LNCAP (cell line): ENCODE results near the gene LRP10.

Experiments used
- TF ChIP-seq, protein P1 (sequence below): fragments of 450-650 bp; IDR thresholded peaks from 2 replicates; pipeline ENCODE4 v1.5.1; 2017; ENCODE audit warnings: mild to moderate bottlenecking

LRP10 gene

DNA sequence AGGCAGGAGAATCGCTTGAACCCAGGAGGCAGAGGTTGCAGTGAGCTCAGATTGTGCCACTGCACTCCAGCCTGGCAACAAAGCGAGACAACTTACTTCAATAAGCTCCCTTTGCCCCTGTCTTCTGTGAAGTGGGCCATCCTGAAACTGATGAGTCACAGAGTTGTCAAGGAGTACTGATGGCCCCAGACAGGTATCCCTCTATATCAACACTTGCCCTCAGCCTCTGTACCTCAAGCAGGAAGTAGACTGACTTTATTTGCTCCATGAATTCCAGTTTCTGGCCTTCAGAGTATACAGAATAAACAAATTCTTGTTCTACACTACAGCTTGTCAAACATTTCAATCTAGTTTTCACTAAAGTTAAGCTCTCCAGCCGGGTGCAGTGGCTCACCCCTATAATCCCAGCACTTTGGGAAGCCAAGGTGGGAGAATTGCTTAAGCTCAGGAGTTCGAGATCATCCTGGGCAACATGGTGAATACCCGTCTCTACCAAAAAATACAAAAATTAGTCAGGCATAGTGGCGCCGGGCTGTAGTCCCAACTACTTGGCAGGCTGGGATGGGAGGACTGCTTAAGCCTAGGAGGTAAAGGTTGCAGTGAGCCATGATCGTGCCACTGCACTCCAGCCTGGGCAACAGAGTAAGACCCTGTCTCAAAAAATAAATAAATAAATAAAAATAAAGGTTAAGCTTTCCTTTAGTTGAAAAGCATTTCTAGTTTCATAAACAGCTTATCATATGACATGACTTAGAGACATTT, 16.4 kb upstream of the LRP10 start:
- TF ChIP-seq, protein P1, sequence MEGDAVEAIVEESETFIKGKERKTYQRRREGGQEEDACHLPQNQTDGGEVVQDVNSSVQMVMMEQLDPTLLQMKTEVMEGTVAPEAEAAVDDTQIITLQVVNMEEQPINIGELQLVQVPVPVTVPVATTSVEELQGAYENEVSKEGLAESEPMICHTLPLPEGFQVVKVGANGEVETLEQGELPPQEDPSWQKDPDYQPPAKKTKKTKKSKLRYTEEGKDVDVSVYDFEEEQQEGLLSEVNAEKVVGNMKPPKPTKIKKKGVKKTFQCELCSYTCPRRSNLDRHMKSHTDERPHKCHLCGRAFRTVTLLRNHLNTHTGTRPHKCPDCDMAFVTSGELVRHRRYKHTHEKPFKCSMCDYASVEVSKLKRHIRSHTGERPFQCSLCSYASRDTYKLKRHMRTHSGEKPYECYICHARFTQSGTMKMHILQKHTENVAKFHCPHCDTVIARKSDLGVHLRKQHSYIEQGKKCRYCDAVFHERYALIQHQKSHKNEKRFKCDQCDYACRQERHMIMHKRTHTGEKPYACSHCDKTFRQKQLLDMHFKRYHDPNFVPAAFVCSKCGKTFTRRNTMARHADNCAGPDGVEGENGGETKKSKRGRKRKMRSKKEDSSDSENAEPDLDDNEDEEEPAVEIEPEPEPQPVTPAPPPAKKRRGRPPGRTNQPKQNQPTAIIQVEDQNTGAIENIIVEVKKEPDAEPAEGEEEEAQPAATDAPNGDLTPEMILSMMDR: no peak

DNA sequence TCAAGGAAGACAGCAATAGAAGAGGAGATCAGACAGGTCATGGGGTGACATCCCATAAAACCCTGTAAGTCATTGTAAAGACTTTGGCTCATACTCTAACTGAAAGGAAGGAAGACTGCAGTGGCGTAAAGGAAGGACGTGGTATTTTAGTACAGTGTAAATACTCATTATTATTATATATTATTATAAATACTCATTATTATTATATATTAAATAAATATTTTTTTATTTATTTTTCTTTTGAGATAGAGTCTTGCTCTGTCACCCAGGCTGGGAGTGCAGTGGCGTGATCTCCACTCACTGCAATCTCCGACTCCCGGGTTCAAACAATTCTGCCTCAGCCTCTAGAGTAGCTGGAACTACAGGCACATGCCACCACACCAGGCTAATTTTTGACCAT, 15.1 kb upstream of the LRP10 start:
- TF ChIP-seq, protein P1: no peak

DNA sequence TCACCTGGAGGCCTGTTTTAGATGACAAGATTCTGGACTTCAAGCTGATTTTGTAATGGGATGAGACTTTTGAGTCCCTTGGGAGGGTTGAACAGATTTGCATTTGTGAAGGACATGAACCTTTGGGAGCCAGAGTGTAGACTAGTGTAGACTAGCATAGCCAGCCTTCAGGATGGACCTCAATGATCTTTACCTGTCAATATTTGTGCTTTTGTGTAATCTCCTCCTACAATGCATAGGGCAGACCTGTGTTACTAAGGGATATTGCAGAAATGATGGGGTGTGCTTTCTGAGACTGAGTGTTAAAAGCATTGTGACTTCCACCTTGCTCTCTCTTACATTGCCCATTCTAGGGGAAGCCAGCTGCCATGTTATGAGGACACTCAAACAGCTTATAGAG, 9.9 kb upstream of the LRP10 start:
- TF ChIP-seq, protein P1: no peak

DNA sequence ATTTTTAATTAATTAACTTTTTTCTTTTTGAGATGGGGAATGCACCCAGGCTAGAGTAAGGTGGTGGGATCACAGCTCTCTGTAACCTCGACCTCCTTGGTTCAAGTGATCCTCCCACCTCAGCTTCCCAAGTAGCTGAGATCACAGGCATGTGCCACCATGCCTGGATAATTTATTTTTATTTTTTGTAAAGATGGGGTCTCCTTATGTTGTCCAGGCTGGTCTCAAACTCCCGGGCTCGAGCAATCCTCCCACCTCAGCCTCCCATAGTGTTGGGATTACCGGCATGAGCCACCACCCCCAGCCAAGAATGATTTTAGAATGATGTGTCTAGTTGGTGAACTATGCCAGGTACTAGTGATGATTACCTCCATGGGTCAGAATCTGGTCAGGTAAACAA, 6.6 kb upstream of the LRP10 start:
- TF ChIP-seq, protein P1: no peak

DNA sequence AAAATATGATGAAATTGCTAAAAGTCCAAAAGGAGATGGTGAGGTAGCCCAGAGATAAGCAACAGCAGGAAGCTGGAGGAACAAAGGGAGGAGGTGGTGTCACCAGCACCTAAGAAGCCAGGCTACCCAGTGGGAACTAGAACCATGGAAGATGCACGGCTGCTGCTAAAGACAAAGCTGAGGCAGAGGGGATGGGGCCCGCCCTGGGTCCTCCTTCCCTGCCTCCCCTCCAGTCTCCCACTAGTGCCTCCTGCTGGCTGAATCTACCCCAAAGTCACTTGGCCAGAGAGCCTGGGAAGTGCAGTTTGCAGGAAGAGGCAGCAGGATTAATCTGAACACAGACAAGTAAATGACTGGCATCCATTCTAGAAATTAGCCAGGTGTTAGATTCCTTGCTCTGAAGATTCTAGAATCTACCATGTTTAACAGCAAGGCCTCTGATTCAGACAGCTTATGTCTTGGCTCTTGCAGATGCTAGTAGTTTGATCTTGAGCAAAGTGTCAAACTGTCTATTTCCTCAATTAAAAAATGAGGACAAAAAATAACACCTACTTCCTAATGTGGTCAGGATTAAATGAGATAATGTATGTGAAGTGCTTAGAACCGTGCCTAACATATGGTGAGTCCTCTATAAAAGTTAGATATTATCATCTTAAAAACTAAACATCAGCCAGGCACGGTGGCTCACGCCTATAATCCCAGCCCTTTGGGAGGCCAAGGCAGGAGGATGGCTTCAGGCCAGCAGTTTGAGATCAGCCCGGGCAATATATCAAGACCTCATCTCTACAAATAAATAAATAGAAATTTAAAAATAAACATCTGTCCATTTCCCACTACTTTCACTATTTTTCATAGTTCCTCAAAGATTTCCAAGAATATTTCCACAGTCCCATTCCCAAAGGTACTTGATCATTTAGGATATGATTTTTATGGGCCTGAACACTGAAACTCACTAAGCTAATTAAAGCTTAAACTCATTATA, 5.8 kb upstream of the LRP10 start:
- TF ChIP-seq, protein P1: peak; percentile 37; the same call in 1 of the 2 replicates

DNA sequence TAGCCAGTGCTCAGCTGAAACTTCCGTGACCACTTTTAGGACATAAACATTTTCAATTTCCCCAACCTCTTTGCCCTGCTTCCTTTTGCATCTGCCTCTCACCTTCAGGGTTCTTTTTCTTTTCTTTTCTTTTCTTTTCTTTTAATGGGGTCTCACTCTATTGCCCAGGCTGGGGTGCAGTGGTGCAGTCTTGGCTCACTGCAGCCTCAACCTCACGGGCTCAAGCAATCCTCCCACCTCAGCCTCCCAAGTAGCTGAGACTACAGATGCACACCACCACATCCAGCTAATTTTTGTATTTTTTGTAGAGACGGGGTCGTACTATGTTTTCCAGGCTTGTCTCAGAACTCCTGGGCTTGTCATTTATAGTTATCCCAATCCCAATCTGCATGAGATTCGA, 4.7 kb upstream of the LRP10 start:
- TF ChIP-seq, protein P1: no peak

DNA sequence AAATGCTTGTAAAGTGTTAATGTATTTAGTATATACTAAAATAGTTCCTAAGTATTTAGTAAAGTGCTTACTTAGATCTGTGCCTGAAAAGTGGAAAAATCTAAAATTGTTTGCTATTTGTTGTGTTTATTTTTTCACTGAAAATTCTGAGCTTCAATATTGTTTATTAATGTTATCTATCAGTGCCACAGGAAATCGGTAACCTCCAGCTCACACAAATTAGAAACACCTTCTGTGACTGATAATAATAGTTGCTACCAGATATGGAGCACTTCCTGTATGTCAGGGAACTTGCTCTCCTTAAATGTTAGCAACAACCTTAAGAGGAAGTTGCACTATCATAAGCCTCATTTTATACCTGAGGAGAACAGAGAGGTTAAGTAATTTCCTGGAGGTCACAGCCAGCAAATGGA, 723 bp upstream of the LRP10 start:
- TF ChIP-seq, protein P1: no peak
